ENCODE data around the gene C10orf53. TPM values are rescaled to one million over a fixed set of nuclear protein-coding genes. Genes with fewer than 3 reads are reported as not detected.

C10orf53 gene
- polyA plus RNA-seq, 2 of the 4 experiments (the other 2 are of a cell fraction), result not detected

GRCh38 chr10:49667991-49668390 lies 11.5 kb upstream of the C10orf53 start:
- TF ChIP-seq CBX2 (IDR thresholded peaks at IDR 0.05; ENCODE audit: borderline replicate concordance, low read depth) (no peak), SMC3 (IDR thresholded peaks at IDR 0.05) (no peak), REST (IDR thresholded peaks at IDR 0.05) (no peak), MAZ (IDR thresholded peaks at IDR 0.05; ENCODE audit: borderline replicate concordance, low read depth, low read length) (no peak), ZC3H11A (IDR thresholded peaks at IDR 0.05) (no peak), POLR2AphosphoS2 (conservative IDR thresholded peaks at IDR 0.05; ENCODE audit: low read length) (no peak), RNF2 (IDR thresholded peaks at IDR 0.05; ENCODE audit: borderline replicate concordance, low read depth) (no peak), HDAC2 (IDR thresholded peaks at IDR 0.05) (no peak), FOSB (CRISPR knock-in tag; IDR thresholded peaks at IDR 0.05) (no peak), NFE2L2 (conservative IDR thresholded peaks at IDR 0.05; ENCODE audit: low read length) (no peak), CBX8 (IDR thresholded peaks at IDR 0.05) (no peak), ELK1 (IDR thresholded peaks at IDR 0.05; ENCODE audit: low read depth, low read length) (no peak), RAD21 (conservative IDR thresholded peaks at IDR 0.05 in 1 of 2, IDR thresholded peaks at IDR 0.05 in 1 of 2) (no peak), JUN (IDR thresholded peaks at IDR 0.05) (no peak), EHMT2 (IDR thresholded peaks at IDR 0.05; ENCODE audit: low read depth) (no peak), KDM1A (IDR thresholded peaks at IDR 0.05; ENCODE audit: low read depth) (no peak), SREBF2 (IDR thresholded peaks at IDR 0.05) (no peak)
- no peak for ATAC-seq
- WGBS (ENCODE audit: missing lambda C conversion rate), result 4% methylated on average over 2 of the region's 2 CpGs
- H3K4me2 ChIP-seq, result no peak overlapping the region
- ChIA-PET POLR2A (no interaction called here), CTCF (no interaction called here)
- H3K4me3 ChIP-seq, result no peak overlapping the region
- DNase-seq (ENCODE audit: low read depth in 1 of 2, low spot score in 1 of 2), result no peak
- no peak for FAIRE-seq
- no peaks in the 10 kb centered on the region for H3K4me1 ChIP-seq
- no peaks in the 10 kb centered on the region for H3K9me3 ChIP-seq
- H3K27ac ChIP-seq, result no peak overlapping the region

- WGBS (ENCODE audit: missing lambda C conversion rate), result 26% methylated on average over 6 of the region's 6 CpGs
- ATAC-seq, result no peak
These were observed 10.8 kb upstream of the C10orf53 start for GRCh38 chr10:49668684-49669083.

More at GRCh38 chr10:49668684-49669083, 10.8 kb upstream of the C10orf53 start:
- ChIA-PET POLR2A (no interaction called here), CTCF (no interaction called here)
- Histone ChIP-seq H3K9me3 (no peaks in the 10 kb centered on the region), H3K4me2 (no peak overlapping the region), H3K27ac (no peak overlapping the region), H3K4me3 (no peak overlapping the region), H3K4me1 (no peaks in the 10 kb centered on the region)
- FAIRE-seq (no peak), DNase-seq (ENCODE audit: low read depth in 1 of 2, low spot score in 1 of 2) (no peak)
- TF ChIP-seq REST (IDR thresholded peaks at IDR 0.05) (no peak), CEBPB (IDR thresholded peaks at IDR 0.05) (no peak), MYC (IDR thresholded peaks at IDR 0.05; ENCODE audit: borderline replicate concordance, low read length) (no peak), RCOR1 (IDR thresholded peaks at IDR 0.05; ENCODE audit: low read depth, low read length) (no peak), SREBF2 (IDR thresholded peaks at IDR 0.05) (no peak), NPAS2 (CRISPR knock-in tag; IDR thresholded peaks at IDR 0.05; ENCODE audit: borderline replicate concordance) (no peak), RARB (CRISPR knock-in tag; IDR thresholded peaks at IDR 0.05) (no peak), CHD4 (IDR thresholded peaks at IDR 0.05; ENCODE audit: borderline replicate concordance) (no peak), KDM1A (IDR thresholded peaks at IDR 0.05; ENCODE audit: low read depth) (no peak), ZNF302 (CRISPR knock-in tag; IDR thresholded peaks at IDR 0.05) (no peak)
- TF ChIP-seq, protein P1, sequence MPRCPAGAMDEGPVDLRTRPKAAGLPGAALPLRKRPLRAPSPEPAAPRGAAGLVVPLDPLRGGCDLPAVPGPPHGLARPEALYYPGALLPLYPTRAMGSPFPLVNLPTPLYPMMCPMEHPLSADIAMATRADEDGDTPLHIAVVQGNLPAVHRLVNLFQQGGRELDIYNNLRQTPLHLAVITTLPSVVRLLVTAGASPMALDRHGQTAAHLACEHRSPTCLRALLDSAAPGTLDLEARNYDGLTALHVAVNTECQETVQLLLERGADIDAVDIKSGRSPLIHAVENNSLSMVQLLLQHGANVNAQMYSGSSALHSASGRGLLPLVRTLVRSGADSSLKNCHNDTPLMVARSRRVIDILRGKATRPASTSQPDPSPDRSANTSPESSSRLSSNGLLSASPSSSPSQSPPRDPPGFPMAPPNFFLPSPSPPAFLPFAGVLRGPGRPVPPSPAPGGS (IDR thresholded peaks at IDR 0.05), result no peak

Data from A549 (cell line).